Left lung (tissue), 10 donors: ENCODE measurements around the gene PTPRM. TPM values are rescaled to one million over a fixed set of nuclear protein-coding genes. Genes with fewer than 3 reads are reported as not detected.
A peak's percentile ranks its signal among the peaks of the same experiment; 100 is the strongest.

Experiments
- ATAC-seq: fragments of 200-7000 bp; cut with Tn5 transposase; one replicate; pipeline ENCODE4 v1.9.1; 2020; ENCODE audit warnings: moderate library complexity
- DNase-seq, 4 donors: peaks; one replicate each; pipeline ENCODE4 v3.0.0-alpha.2; 2013 to 2020
- H3K27ac ChIP-seq, 2 donors: fragments of 200-600 bp; sonication (generic) in 1 of 2; one replicate each; pipeline versions ENCODE4 v1.5.0 to v1.8.0; 2020 to 2021
- H3K27me3 ChIP-seq, 2 donors: fragments of 200-600 bp; sonication (generic) in 1 of 2; one replicate each; pipeline versions ENCODE4 v1.5.0 to v1.8.0; 2020 to 2021
- H3K36me3 ChIP-seq, 2 donors: fragments of 200-600 bp; sonication (generic) in 1 of 2; one replicate each; pipeline versions ENCODE4 v1.5.0 to v1.8.0; 2020 to 2021
- H3K4me1 ChIP-seq, 2 donors: fragments of 200-600 bp; one replicate each; pipeline ENCODE4 v1.8.0; 2021
- H3K4me3 ChIP-seq, 2 donors: fragments of 200-600 bp; sonication (generic) in 1 of 2; one replicate each; pipeline versions ENCODE4 v1.5.0 to v1.8.0; 2020 to 2021; ENCODE audit warnings: mild to moderate bottlenecking in 1 of 2
- H3K9me3 ChIP-seq, 2 donors: fragments of 200-600 bp; sonication (generic) in 1 of 2; one replicate each; pipeline versions ENCODE4 v1.5.0 to v1.8.0; 2020 to 2021
- intact Hi-C, 2 donors: fragments of 100-400 bp; cut with DNase I; formaldehyde crosslinking; loops; one replicate each; pipeline versions ENCODE4 v1.11.2 to v1.14.2; 2022
- polyA plus RNA-seq, 6 donors: library from polyadenylated mRNA; unstranded; fragments of 120-200 nt; gene quantifications; one replicate each; pipeline ENCODE4 v1.2.1, GENCODE V29; 2013; ENCODE audit not compliant: insufficient read length in 6 of 6
- total RNA-seq, 2 donors: library from RNA; stranded (reverse); fragmentation: NEBNext Ultra II Directional; extraction: Animal tissue kit (Norgen Biotek cat#: 25700); gene quantifications; one replicate each; pipeline ENCODE4 v1.2.1, GENCODE V29; 2021
- TF ChIP-seq, protein P1 (sequence below), 2 donors: fragments of 200-600 bp; sonication (generic) in 1 of 2; IDR thresholded peaks; one replicate each; pipeline versions ENCODE4 v1.5.0 to v1.8.0; 2021; ENCODE audit warnings: antibody characterized with exemption in 2 of 2
- donor health status: DM: no; HTN: yes; CAD: no.
- donor health status: DM: no; HTN: no; CAD: no.

Gene PTPRM
- total and polyA plus RNA-seq, 8 donors = 76.4 to 99.6 (median 90.1) TPM

DNA sequence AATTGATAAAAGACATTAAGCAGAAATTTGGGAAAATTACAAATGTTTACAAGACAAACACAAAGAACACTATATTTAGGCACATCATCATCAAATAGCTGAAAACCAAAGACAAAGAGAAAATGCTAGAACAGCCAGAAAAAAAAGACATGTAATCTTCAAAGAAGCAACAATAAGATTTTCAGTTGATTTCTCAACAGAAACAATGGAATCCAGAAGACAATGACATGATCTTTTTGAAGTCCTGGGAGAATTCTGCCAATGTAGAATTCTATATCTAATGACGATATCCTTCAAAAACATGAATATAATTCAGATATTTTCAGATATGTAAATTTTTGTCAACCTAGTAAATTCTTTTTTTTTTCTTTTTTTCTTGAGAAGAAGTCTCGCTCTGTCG is 179.0 kb downstream of the PTPRM start:
- no peak for DNase-seq
- ATAC-seq = no peak
- intact Hi-C loops = no loop called here
- Histone ChIP-seq H3K36me3 (no peaks in the 10 kb centered on the region), H3K27ac (no peak overlapping the region), H3K4me3 (no peak overlapping the region), H3K27me3 (no peaks in the 10 kb centered on the region), H3K4me1 (peaks cover 9 to 36% of the 10 kb centered on the region in 2 donors), H3K9me3 (peaks cover 0 to 6% of the 10 kb centered on the region in 2 donors)
- TF ChIP-seq, protein P1, sequence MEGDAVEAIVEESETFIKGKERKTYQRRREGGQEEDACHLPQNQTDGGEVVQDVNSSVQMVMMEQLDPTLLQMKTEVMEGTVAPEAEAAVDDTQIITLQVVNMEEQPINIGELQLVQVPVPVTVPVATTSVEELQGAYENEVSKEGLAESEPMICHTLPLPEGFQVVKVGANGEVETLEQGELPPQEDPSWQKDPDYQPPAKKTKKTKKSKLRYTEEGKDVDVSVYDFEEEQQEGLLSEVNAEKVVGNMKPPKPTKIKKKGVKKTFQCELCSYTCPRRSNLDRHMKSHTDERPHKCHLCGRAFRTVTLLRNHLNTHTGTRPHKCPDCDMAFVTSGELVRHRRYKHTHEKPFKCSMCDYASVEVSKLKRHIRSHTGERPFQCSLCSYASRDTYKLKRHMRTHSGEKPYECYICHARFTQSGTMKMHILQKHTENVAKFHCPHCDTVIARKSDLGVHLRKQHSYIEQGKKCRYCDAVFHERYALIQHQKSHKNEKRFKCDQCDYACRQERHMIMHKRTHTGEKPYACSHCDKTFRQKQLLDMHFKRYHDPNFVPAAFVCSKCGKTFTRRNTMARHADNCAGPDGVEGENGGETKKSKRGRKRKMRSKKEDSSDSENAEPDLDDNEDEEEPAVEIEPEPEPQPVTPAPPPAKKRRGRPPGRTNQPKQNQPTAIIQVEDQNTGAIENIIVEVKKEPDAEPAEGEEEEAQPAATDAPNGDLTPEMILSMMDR (IDR thresholded peaks at IDR 0.05) = no peak

DNA sequence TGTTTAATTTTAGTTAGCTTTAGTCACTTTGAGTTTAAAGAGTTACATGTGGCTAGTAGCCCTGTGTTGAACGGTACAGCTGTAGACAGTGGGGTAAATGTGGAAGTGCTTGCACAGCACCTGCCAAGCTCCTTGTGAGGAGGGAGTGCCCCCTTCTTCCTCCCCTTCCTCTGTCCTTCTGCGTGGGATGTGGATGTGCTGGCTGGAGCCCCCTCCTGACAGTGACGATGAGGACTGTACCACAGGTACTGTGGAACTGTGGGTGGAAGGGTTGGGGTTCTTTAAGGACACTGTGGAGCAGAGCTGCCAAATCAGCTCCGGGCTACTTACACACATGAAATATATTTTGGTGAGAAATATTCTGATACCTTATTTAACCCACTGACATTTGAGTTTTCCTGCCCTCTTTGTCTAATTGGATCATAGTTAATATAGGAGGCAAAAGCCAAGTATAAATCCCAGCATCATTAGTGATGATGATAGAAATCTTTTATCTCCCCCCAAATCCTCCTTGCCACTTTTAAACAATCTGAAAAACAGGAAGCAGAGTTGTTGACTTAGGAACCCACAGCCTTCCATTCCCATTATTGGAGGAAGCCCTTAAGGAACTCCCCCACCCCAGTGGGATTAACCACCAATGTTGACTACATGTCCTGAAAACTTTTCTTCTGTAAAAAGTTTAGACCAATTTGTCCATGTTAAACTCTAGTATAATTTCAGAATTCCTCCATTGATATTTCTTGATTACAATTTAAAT is 181.3 kb downstream of the PTPRM start:
- no peak overlapping the region for H3K4me3 ChIP-seq
- DNase-seq = no peak
- peaks cover 4 to 30% of the 10 kb centered on the region in 2 donors for H3K4me1 ChIP-seq
- TF ChIP-seq, protein P1 (IDR thresholded peaks at IDR 0.05) = no peak
- no peaks in the 10 kb centered on the region for H3K36me3 ChIP-seq
- H3K9me3 ChIP-seq = peaks cover 0 to 6% of the 10 kb centered on the region in 2 donors
- ATAC-seq = no peak
- intact Hi-C loops = no loop called here
- H3K27me3 ChIP-seq = no peaks in the 10 kb centered on the region
- peak overlapping the region in 1 of 2 donors; percentile 26 for H3K27ac ChIP-seq

- intact Hi-C loops = no loop called here
- ATAC-seq (no peak), DNase-seq (no peak)
- Histone ChIP-seq H3K4me1 (peaks cover 4 to 30% of the 10 kb centered on the region in 2 donors), H3K9me3 (peaks cover 0 to 6% of the 10 kb centered on the region in 2 donors), H3K27ac (peak overlapping the region in 1 of 2 donors; percentile 26), H3K4me3 (no peak overlapping the region), H3K36me3 (no peaks in the 10 kb centered on the region), H3K27me3 (no peaks in the 10 kb centered on the region)
- TF ChIP-seq, protein P1 (IDR thresholded peaks at IDR 0.05) = no peak
Measured at GRCh38 chr18:7749008-7749405, 181.9 kb downstream of the PTPRM start.

DNA sequence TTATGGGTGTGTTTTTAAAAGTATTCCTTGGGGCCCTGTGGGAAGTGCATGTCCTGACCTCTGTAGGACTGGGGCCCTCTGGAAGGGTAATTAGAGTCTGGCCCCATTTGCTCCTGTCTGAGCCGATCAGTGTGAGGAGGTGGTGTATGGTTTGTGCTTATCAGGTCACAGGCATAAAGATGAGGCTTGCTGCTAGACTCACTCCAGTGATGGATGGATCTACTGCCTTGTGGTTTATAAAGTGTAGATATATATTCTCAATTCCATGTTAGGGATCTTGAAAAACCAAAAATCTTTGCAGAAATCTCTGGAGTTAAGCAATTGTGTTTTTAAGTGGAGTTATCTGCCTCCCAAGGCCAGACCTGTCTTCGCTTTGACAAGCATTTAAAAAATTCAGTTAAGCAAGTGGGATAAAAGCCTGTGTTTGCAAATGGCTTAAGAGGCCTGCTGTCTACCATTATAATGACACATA is 182.4 kb downstream of the PTPRM start:
- Histone ChIP-seq H3K27ac (peak overlapping the region in 1 of 2 donors; percentile 26), H3K36me3 (no peaks in the 10 kb centered on the region), H3K4me3 (no peak overlapping the region), H3K9me3 (peaks cover 0 to 6% of the 10 kb centered on the region in 2 donors), H3K27me3 (no peaks in the 10 kb centered on the region), H3K4me1 (peaks cover 4 to 33% of the 10 kb centered on the region in 2 donors)
- peak; percentile 52 for ATAC-seq
- intact Hi-C loops = no loop called here
- no peak for DNase-seq
- TF ChIP-seq, protein P1 (IDR thresholded peaks at IDR 0.05) = no peak

- Histone ChIP-seq H3K27ac (peak overlapping the region in 1 of 2 donors; percentile 26), H3K4me3 (no peak overlapping the region), H3K36me3 (no peaks in the 10 kb centered on the region), H3K9me3 (peaks cover 0 to 6% of the 10 kb centered on the region in 2 donors), H3K27me3 (no peaks in the 10 kb centered on the region), H3K4me1 (peaks cover 6 to 39% of the 10 kb centered on the region in 2 donors)
- DNase-seq (no peak), ATAC-seq (peak; percentile 49)
- TF ChIP-seq, protein P1 (IDR thresholded peaks at IDR 0.05) = no peak
- intact Hi-C loops = no loop called here
Measured at GRCh38 chr18:7750095-7750663, 183.1 kb downstream of the PTPRM start.
